ENCODE data around the gene MYOCD.

The MYOCD gene

DNA sequence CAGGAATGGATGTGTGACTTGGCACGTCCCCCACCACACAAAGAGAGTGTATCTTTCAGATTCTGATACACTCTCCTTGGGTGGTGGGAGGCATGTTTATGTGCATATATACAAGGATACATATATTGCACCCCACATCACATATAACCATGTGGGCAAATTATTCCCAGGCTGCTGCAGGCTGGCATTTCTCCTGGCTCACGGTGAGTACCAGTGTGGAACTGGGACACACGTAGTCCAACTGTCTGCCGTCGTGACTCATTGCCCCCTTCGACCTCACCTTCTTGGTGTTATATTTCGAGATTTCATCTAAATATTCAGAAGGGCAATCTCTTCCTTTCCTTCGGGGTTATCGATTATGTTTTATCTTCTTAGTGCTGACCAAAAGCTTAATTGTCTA is 148.0 kb downstream of the MYOCD start:
- no peak for DNase-seq (ENCODE audit: low read depth)
- no peak overlapping the region for H3K4me3 ChIP-seq (ENCODE audit: low read length)
- TF ChIP-seq, protein P1, sequence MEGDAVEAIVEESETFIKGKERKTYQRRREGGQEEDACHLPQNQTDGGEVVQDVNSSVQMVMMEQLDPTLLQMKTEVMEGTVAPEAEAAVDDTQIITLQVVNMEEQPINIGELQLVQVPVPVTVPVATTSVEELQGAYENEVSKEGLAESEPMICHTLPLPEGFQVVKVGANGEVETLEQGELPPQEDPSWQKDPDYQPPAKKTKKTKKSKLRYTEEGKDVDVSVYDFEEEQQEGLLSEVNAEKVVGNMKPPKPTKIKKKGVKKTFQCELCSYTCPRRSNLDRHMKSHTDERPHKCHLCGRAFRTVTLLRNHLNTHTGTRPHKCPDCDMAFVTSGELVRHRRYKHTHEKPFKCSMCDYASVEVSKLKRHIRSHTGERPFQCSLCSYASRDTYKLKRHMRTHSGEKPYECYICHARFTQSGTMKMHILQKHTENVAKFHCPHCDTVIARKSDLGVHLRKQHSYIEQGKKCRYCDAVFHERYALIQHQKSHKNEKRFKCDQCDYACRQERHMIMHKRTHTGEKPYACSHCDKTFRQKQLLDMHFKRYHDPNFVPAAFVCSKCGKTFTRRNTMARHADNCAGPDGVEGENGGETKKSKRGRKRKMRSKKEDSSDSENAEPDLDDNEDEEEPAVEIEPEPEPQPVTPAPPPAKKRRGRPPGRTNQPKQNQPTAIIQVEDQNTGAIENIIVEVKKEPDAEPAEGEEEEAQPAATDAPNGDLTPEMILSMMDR (IDR thresholded peaks at IDR 0.05; ENCODE audit: insufficient read depth, low read depth, low read length, missing control alignments), result no peak

DNA sequence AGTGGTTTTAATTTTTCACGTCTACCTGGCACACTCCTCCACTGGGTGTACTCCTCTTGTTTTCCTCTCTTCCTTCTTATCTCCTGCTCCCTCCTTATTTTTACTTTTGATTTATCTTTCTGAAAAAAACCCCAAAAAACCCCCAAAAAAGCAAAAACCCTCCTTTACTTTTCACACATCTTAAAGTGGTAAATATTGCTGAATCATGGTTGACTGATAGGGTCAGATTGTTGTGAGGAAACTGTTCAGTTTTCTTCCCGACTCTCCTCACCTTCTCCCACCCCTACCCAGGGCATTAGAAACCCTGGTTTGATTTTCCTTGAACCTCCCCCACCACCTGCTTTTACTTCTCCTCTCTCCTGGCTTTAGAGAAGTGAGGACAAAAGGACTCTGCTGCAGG is 149.0 kb downstream of the MYOCD start:
- no peak overlapping the region for H3K4me3 ChIP-seq (ENCODE audit: low read length)
- DNase-seq (ENCODE audit: low read depth), result no peak
- TF ChIP-seq, protein P1 (IDR thresholded peaks at IDR 0.05; ENCODE audit: insufficient read depth, low read depth, low read length, missing control alignments), result no peak

DNA sequence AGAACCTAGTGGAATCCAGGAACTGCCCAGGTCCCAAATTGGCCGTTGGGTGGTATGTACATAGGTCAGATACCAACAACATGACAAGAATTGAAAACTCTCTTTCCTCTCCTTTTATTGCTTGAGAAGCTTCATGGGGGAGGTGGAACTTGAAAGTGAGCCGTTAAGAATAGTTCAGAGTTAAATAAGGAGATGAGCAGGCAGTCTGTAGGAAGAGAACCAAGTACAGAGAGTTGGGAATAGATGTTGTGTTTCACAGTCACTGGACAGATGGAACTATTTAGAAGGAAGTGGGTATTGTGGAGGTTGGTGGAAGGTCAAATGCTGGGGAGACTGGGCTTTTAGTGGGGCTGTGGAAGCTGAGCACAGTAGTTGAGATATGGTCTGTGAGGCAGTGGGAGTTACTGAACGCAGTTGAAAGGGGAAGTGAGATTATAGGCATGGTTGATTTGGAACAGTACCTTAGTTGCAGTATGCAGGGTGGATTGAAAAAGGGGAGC is 150.0 kb downstream of the MYOCD start:
- TF ChIP-seq, protein P1 (IDR thresholded peaks at IDR 0.05; ENCODE audit: insufficient read depth, low read depth, low read length, missing control alignments), result no peak
- DNase-seq (ENCODE audit: low read depth), result no peak
- no peak overlapping the region for H3K4me3 ChIP-seq (ENCODE audit: low read length)
